Activated CD4-positive, alpha-beta T cell treated with anti-CD3 and anti-CD28 coated beads, Interleukin-2, amount 50 U/mL, for 24 hours (primary cell): ENCODE results near the gene ODAD3.
A peak's percentile ranks its signal among the peaks of the same experiment; 100 is the strongest.

Experiments
- DNase-seq, 2 donors: peaks; one replicate each; pipeline ENCODE4 v3.0.0-alpha.2; 2020; ENCODE audit warnings: low read depth in 1 of 2, low spot score in 1 of 2

Gene ODAD3

DNA sequence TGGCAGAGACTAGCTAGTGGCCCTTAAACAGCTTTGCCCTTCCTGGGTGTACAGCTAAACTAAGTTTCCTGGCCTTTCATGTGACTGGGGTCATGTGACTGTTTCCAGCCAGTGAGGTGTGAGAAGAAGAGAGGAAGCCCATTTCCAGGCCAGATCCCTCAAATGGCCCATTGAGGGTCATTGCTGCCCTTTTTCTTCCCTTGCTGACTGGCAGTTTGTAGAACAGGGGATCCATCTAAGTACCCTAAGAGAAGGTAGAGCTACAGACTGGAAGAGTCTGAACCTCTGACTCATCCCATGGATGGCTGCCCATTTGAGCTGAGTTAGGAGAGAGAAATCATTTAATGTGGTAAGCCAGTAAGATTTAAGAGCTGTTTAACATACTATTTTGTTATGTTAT, 57.7 kb downstream of the ODAD3 start:
- DNase-seq: no peak

DNA sequence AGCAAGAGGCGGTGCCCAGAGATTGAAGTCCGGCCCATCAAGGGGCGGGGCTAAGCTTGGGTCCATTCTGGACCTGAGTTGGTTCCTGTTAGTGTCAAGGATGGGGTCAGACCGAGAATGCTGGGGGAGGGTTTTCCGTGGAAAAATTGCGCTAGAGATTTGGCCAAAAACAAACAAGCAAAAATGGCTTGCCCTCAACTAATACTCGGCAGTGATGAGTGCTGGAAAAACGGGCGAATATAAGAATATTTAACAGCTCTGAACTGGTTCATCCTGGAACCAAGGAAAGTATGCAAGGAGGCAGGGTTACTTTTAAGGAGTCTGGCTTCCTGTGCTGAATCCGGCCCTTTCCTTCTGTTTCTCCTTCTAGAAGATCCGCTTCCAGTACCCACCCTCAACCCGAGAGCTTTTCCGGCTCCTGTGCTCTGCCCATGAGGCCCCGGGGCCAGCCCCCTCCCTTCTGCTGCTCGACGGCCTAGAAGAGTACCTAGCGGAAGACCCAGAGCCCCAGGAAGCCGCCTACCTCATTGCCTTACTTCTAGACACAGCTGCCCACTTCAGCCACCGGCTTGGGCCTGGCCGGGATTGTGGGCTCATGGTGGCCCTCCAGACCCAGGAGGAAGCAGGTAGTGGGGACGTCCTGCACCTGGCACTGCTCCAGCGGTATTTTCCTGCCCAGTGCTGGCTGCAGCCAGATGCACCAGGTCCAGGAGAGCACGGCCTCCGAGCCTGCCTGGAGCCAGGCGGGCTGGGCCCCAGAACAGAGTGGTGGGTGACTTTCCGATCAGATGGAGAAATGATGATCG, 59.6 kb downstream of the ODAD3 start:
- DNase-seq: peak; percentile 30 to 40

DNA sequence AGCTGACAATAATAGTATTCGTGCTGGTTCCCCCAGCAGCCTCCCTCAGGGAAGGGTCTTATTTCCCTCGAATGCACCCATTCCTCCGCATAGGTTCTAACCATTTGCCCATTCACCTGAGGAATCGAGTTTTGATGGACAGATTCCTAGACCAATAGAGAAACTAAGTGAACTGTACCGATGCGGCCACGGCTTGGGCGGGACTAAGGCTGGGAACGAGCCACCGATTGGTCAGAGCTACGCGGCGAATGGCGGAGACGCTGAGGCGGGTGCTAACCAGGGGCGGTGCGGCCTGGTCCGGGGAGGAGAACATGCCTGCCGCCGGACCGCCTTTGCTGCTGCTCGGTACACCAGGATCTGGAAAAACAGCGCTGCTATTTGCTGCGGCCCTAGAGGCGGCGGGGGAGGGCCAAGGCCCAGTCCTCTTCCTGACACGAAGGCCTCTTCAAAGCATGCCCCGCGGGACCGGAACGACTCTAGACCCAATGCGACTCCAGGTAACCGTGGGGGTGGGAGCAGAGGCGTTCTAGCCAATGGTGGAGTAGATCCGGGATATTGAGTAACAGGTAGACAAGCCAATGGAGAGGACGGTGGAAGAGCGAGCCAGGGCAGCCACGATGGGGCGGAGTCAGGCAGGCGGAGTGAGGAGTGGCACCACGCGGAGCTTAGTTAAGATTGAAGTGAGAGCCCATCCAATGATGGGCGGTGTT, 60.3 kb downstream of the ODAD3 start, which contains the start of gene SWSAP1:
TSS of gene SWSAP1 (plus strand) at position 234 of the 710 bp plus-strand sequence. CDS start at position 249, 15 bp downstream.
- peak; percentile 90 to 97 for DNase-seq

DNA sequence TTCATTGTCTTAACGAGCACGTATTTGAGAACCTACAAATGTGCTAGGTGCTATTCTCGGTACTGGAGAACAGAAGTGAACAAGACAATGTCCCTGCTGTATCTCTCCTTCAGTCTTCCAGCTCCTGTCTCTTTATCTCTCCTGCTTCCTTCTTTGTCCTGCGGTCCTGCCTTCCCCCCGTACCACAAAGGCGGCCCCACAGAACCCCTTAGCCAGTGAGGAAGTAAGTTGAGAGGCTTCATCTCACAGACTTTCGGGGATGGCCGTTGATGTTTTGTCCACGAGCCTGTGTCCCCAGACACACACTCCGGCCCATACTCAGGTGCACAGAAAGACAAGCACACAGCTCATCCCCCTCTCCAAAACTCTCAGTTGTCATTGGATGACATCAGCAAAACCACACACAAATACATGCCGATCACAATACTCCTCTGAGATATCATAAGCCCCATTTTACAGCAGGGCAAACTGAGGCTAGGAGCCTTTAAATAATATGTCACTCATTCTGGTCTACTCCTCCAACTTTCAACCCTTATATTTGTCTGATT, 61.0 kb downstream of the ODAD3 start:
- DNase-seq: no peak

DNA sequence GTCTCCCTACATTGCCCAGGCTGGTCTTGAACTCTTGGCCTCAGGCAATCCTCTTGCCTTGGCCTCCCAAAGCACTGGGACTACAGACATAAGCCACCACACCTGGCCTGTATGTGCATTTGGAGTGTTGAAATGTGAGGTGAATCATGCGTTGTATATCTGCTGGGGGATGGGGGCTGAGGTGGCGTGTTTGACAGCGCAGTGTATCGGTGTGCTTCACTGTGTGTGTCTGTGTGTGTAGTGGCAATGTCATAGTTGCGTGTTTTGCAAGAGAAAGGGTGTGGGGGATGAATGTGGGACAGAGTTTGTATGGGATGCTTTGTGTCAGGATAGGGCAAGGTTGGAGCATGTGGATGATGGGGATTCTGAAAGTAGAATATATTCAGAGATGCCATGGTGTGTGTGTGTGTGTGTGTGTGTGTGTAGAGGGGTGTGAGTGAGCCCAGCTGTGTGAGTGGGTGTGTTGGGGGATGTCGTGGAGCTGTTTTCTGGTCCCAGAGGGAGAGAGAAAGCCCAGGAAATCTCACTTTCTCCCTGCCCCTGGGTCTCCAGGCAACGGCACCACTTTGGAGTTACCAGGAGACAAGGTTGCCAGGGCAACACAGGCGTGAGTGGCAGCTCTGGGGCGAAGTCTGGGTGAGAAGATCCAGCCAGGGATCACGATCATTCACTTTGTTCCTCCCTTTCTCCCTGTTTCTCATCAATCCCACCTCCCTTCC, 61.6 kb downstream of the ODAD3 start:
- DNase-seq: no peak

DNA sequence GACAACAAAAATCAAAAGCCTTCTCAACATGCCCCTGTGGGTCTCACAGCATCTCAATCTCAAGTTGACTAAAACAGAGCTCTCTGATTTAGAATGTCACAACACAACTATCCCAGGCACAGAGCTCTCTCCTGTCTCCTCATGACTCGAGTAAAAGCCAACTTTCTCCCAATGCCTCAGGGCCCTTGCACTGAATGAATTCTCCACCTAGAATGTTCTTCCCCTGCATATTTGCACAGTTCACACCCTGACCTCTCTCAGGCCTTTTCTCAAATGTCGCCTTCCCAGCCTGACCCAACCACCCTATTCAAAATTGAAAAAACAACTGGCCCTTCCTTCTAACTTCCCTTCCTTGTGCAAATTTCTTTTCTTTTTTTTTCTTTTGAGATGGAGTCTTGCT, 64.2 kb downstream of the ODAD3 start:
- DNase-seq: no peak
